ENCODE results near the gene WDR53. TPM values are rescaled to one million over a fixed set of nuclear protein-coding genes. Genes with fewer than 3 reads are reported as not detected.

Gene WDR53
- total and polyA plus RNA-seq, 9 of the 15 experiments (the other 6 are each of a cell fraction or from before 2014, with no cell fraction given): 13.0 to 34.5 (median 20.9) TPM

GRCh38 chr3:196531418-196531817, 36.9 kb downstream of the WDR53 start:
- in situ Hi-C loops (cut with MboI) (loop anchor here (5.0 to 10.0 kb wide), 2 partner anchors 151 to 653 kb away; no protein-coding TSS in a partner anchor), intact Hi-C loops (cut with micrococcal nuclease) (no loop called here)
- no peaks in the 10 kb centered on the region for H3K36me3 ChIP-seq (ENCODE audit: control insufficient read depth, insufficient read depth, low read length)
- no peak overlapping the region for H3K4me2 ChIP-seq (ENCODE audit: insufficient read depth, low read length)
- DNase-seq (ENCODE audit: extremely low read depth in 1 of 4, low spot score in 3 of 4): no peak
- no peak for ATAC-seq
- no peak for FAIRE-seq
- H2AFZ ChIP-seq (ENCODE audit: low read depth, low read length): no peak overlapping the region
- CTCF ChIA-PET (ENCODE audit: low intra/inter-chr PET ratio): no interaction called here
- no TSS peak for BruUV-seq (replicated peaks)
- H3K9me1 ChIP-seq (ENCODE audit: control insufficient read depth, insufficient read depth, low read length): no peaks in the 10 kb centered on the region
- H3K79me2 ChIP-seq (ENCODE audit: control insufficient read depth, insufficient read depth, low read length): no peaks in the 10 kb centered on the region
- H3K9me3 ChIP-seq (replicated peaks; ENCODE audit: control insufficient read depth, insufficient read depth, low read depth, low read length): 0 out of 2 replicates have a peak, but pooled peaks cover 3% of the 10 kb centered on the region
- H4K20me1 ChIP-seq (replicated peaks; ENCODE audit: control insufficient read depth, insufficient read depth, low read length): no peaks in the 10 kb centered on the region
- TF ChIP-seq RFX5 (IDR thresholded peaks at IDR 0.05; ENCODE audit: low read depth, low read length) (no peak), EGR1 (conservative IDR thresholded peaks at IDR 0.05) (peak; percentile 52; the same call in 1 of the 2 replicates), NR4A1 (CRISPR knock-in tag; IDR thresholded peaks at IDR 0.05) (no peak), NR4A1 (tag; IDR thresholded peaks at IDR 0.05) (no peak), ZFP91 (CRISPR knock-in tag; IDR thresholded peaks at IDR 0.05) (no peak), NFYB (IDR thresholded peaks at IDR 0.05; ENCODE audit: extremely low read depth, insufficient read length) (no peak)
- H3K4me1 ChIP-seq (replicated peaks in 1 of 2; ENCODE audit: control insufficient read depth in 2 of 2, insufficient read depth in 2 of 2, low read length in 2 of 2): peaks cover 8 to 26% of the 10 kb centered on the region in 2 experiments; a peak in 4 of 5 replicates
- no peaks in the 10 kb centered on the region for H3K27me3 ChIP-seq (ENCODE audit: control insufficient read depth in 2 of 2, insufficient read depth in 2 of 2, low read length in 2 of 2)
- H3K27ac ChIP-seq (ENCODE audit: extremely low read depth, low read depth, low read length): no peak overlapping the region
- no peak overlapping the region for H3K4me3 ChIP-seq
- 87% methylated on average over 4 of the region's 4 CpGs for WGBS (ENCODE audit: insufficient coverage, low coverage, missing lambda C conversion rate)
- H3K9ac ChIP-seq (ENCODE audit: insufficient read depth in 1 of 2, low read depth in 2 of 2, low read length in 2 of 2): no peak overlapping the region
- POLR2A ChIA-PET: no interaction called here
